WTC11 (cell line): ENCODE results near the gene CDC20.

ENCODE experiments used
- CTCF ChIP-seq: fragments of 200-600 bp; IDR thresholded peaks from 2 replicates; pipeline ENCODE4 v1.8.0; 2022; ENCODE audit warnings: antibody characterized with exemption
- KAT7 ChIP-seq: sonication (generic); formaldehyde crosslinking; IDR thresholded peaks from 2 replicates; pipeline ENCODE4 v1.8.1; 2023; ENCODE audit warnings: missing genetic modification reagents, mild to moderate bottlenecking, borderline replicate concordance
- MAX ChIP-seq: sonication (generic); formaldehyde crosslinking; IDR thresholded peaks from 2 replicates; pipeline ENCODE4 v1.8.0; 2022; ENCODE audit warnings: mild to moderate bottlenecking, missing genetic modification reagents
- MXD4 ChIP-seq: fragments of 250-450 bp; sonication (Bioruptor Pico); IDR thresholded peaks from 2 replicates; pipeline ENCODE4 v1.8.0; 2021; ENCODE audit warnings: mild to moderate bottlenecking, moderate library complexity, borderline replicate concordance
- NFE2L1 ChIP-seq: sonication (generic); formaldehyde crosslinking; IDR thresholded peaks from 2 replicates; pipeline ENCODE4 v1.8.1; 2023; ENCODE audit warnings: missing genetic modification reagents
- NR1H2 ChIP-seq: sonication (generic); formaldehyde crosslinking; IDR thresholded peaks from 2 replicates; pipeline ENCODE4 v1.9.0; 2021; ENCODE audit warnings: mild to moderate bottlenecking, moderate library complexity, missing genetic modification reagents
- RELA ChIP-seq: sonication (generic); formaldehyde crosslinking; IDR thresholded peaks from 2 replicates; pipeline ENCODE4 v1.8.1; 2022; ENCODE audit warnings: missing genetic modification reagents, mild to moderate bottlenecking, borderline replicate concordance
- SP1 ChIP-seq: sonication (generic); formaldehyde crosslinking; conservative IDR thresholded peaks from 2 replicates; pipeline ENCODE4 v1.8.1; 2022; ENCODE audit warnings: missing genetic modification reagents
- ZNF281 ChIP-seq: sonication (generic); formaldehyde crosslinking; IDR thresholded peaks from 2 replicates; pipeline ENCODE4 v1.8.0; 2023; ENCODE audit warnings: mild to moderate bottlenecking, missing genetic modification reagents

- TF ChIP-seq SP1 (CRISPR knock-in tag) (no peak), MAX (CRISPR knock-in tag) (no peak), CTCF (no peak), NR1H2 (no peak), RELA (CRISPR knock-in tag) (no peak), KAT7 (CRISPR knock-in tag) (no peak), ZNF281 (CRISPR knock-in tag) (no peak), MXD4 (CRISPR knock-in tag) (no peak), NFE2L1 (no peak)
Measured at GRCh38 chr1:43405219-43405875, 46.6 kb downstream of the CDC20 start.
